ENCODE results near the gene MAP3K13. TPM values are rescaled to one million over a fixed set of nuclear protein-coding genes. Genes with fewer than 3 reads are reported as not detected.

The MAP3K13 gene
- total and polyA plus RNA-seq, 10 of the 15 experiments (the other 5 are each of a cell fraction or from before 2014, with no cell fraction given): 10.5 to 70.8 (median 26.8) TPM

DNA sequence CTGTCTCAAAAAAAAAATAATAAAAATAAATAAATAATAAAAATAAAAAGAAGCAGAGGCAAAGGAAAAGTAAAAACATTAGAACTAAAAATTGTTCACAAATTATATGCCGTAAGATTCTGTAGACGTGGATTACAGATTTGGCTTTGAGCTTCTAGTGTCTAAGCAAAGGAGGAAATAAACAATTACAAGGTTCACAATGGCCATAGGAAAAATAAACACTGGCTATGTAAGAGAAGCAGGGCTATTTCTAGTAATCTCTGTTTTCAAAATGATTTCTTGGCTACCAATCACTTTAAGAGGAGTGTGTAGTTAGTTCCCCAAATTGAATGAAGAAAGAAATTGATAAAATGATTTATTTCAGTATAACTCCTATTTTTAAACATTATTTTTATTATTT, 81.4 kb downstream of the MAP3K13 start:
- Histone ChIP-seq H4K20me1 (ENCODE audit: control insufficient read depth, insufficient read depth) (no peaks in the 10 kb centered on the region), H3K4me3 (no peak overlapping the region), H3K79me2 (ENCODE audit: control insufficient read depth, insufficient read depth, low read length) (no peaks in the 10 kb centered on the region), H2AFZ (ENCODE audit: control insufficient read depth, low read depth, low read length) (no peak overlapping the region), H3K27ac (ENCODE audit: control insufficient read depth, insufficient read depth) (no peak overlapping the region), H3K9ac (ENCODE audit: control insufficient read depth, insufficient read depth, low read length) (no peak overlapping the region), H3K4me2 (ENCODE audit: control insufficient read depth, insufficient read depth) (no peak overlapping the region), H3K4me1 (ENCODE audit: control insufficient read depth, insufficient read depth, low read length) (no peaks in the 10 kb centered on the region), H3K27me3 (replicated peaks in 1 of 2; ENCODE audit: control insufficient read depth in 2 of 2, insufficient read depth in 2 of 2, low read length in 1 of 2) (no peaks in the 10 kb centered on the region), H3K9me3 (replicated peaks; ENCODE audit: control insufficient read depth, insufficient read depth, low read length) (no peaks in the 10 kb centered on the region), H3K36me3 (ENCODE audit: control insufficient read depth in 2 of 2, insufficient read depth in 2 of 2, low read length in 1 of 2) (no peaks in the 10 kb centered on the region; a peak in 1 of 4 replicates)
- ChIA-PET RAD21 (ENCODE audit: unreplicated experiment) (no interaction called here), CTCF (no interaction called here), SMC1A (ENCODE audit: uncharacterized antibody, unreplicated experiment) (no interaction called here), POLR2A (no interaction called here)
- 98% methylated on average over 2 of the region's 2 CpGs for WGBS (ENCODE audit: insufficient coverage, insufficient replicate concordance, low lambda C conversion rate, missing lambda C conversion rate)
- ATAC-seq (no peak), DNase-seq (ENCODE audit: low read depth, low spot score) (no peak), FAIRE-seq (no peak)
- intact Hi-C loops (cut with micrococcal nuclease; ENCODE audit: unreplicated experiment): no loop called here
- no TSS peak for BruUV-seq (replicated peaks)
- in situ Hi-C loops (cut with MboI): no loop called here
- TF ChIP-seq, protein P1, sequence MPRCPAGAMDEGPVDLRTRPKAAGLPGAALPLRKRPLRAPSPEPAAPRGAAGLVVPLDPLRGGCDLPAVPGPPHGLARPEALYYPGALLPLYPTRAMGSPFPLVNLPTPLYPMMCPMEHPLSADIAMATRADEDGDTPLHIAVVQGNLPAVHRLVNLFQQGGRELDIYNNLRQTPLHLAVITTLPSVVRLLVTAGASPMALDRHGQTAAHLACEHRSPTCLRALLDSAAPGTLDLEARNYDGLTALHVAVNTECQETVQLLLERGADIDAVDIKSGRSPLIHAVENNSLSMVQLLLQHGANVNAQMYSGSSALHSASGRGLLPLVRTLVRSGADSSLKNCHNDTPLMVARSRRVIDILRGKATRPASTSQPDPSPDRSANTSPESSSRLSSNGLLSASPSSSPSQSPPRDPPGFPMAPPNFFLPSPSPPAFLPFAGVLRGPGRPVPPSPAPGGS (IDR thresholded peaks at IDR 0.05; ENCODE audit: borderline replicate concordance, insufficient read depth, low read depth, low read length, poor library complexity, severe bottlenecking): no peak
- TF ChIP-seq, protein P2, sequence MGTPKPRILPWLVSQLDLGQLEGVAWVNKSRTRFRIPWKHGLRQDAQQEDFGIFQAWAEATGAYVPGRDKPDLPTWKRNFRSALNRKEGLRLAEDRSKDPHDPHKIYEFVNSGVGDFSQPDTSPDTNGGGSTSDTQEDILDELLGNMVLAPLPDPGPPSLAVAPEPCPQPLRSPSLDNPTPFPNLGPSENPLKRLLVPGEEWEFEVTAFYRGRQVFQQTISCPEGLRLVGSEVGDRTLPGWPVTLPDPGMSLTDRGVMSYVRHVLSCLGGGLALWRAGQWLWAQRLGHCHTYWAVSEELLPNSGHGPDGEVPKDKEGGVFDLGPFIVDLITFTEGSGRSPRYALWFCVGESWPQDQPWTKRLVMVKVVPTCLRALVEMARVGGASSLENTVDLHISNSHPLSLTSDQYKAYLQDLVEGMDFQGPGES (IDR thresholded peaks at IDR 0.05): no peak
- no peak for TF ChIP-seq SIN3A (IDR thresholded peaks at IDR 0.05; ENCODE audit: low read depth, low read length)

DNA sequence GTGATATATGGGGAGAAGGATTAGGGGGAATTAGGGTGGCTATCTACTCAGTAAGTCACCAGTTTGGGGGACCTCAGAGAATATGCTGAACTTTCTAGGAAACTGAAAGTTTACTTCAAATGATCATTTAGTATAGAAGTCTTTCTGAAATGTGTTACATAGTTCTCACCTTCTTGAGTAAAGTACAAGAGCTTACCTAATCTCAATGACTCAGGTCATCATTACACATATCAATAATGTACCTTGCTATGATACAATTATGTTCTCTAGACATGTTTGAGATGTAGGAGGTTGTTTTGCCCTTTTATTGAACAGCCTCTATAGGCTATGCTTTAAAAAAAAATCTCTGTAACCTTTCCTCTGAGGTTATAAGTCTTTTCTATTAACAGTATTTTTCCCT, 85.2 kb downstream of the MAP3K13 start:
- no peak overlapping the region for H2AFZ ChIP-seq (ENCODE audit: control insufficient read depth, low read depth, low read length)
- no peak overlapping the region for H3K4me3 ChIP-seq
- H3K36me3 ChIP-seq (ENCODE audit: control insufficient read depth in 2 of 2, insufficient read depth in 2 of 2, low read length in 1 of 2): peaks cover 3 to 4% of the 10 kb centered on the region in 2 experiments; a peak in 1 of 4 replicates
- H3K4me2 ChIP-seq (ENCODE audit: control insufficient read depth, insufficient read depth): no peak overlapping the region
- no peaks in the 10 kb centered on the region for H3K9me3 ChIP-seq (replicated peaks; ENCODE audit: control insufficient read depth, insufficient read depth, low read length)
- ChIA-PET CTCF (interaction anchor here (0.9 kb wide), 1 partner anchor 13 kb away, joined by 3 read pairs; no protein-coding TSS in a partner anchor), SMC1A (ENCODE audit: uncharacterized antibody, unreplicated experiment) (no interaction called here), POLR2A (no interaction called here), RAD21 (ENCODE audit: unreplicated experiment) (no interaction called here)
- no peaks in the 10 kb centered on the region for H3K4me1 ChIP-seq (ENCODE audit: control insufficient read depth, insufficient read depth, low read length)
- ATAC-seq: no peak
- no TSS peak for BruUV-seq (replicated peaks)
- in situ Hi-C loops (cut with MboI) (no loop called here), intact Hi-C loops (cut with micrococcal nuclease; ENCODE audit: unreplicated experiment) (no loop called here)
- H3K27ac ChIP-seq (ENCODE audit: control insufficient read depth, insufficient read depth): no peak overlapping the region
- no peaks in the 10 kb centered on the region for H3K79me2 ChIP-seq (ENCODE audit: control insufficient read depth, insufficient read depth, low read length)
- no peak for DNase-seq (ENCODE audit: low read depth, low spot score)
- no peaks in the 10 kb centered on the region for H3K27me3 ChIP-seq (replicated peaks in 1 of 2; ENCODE audit: control insufficient read depth in 2 of 2, insufficient read depth in 2 of 2, low read length in 1 of 2)
- H3K9ac ChIP-seq (ENCODE audit: control insufficient read depth, insufficient read depth, low read length): no peak overlapping the region
- H4K20me1 ChIP-seq (ENCODE audit: control insufficient read depth, insufficient read depth): no peaks in the 10 kb centered on the region
- no peak for FAIRE-seq
- TF ChIP-seq, protein P3, sequence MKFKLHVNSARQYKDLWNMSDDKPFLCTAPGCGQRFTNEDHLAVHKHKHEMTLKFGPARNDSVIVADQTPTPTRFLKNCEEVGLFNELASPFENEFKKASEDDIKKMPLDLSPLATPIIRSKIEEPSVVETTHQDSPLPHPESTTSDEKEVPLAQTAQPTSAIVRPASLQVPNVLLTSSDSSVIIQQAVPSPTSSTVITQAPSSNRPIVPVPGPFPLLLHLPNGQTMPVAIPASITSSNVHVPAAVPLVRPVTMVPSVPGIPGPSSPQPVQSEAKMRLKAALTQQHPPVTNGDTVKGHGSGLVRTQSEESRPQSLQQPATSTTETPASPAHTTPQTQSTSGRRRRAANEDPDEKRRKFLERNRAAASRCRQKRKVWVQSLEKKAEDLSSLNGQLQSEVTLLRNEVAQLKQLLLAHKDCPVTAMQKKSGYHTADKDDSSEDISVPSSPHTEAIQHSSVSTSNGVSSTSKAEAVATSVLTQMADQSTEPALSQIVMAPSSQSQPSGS (IDR thresholded peaks at IDR 0.05; ENCODE audit: low read length): no peak
- TF ChIP-seq CBX5 (IDR thresholded peaks at IDR 0.05; ENCODE audit: low read depth) (no peak), CREM (IDR thresholded peaks at IDR 0.05; ENCODE audit: low read depth) (no peak), WRNIP1 (IDR thresholded peaks at IDR 0.05; ENCODE audit: borderline replicate concordance, low read depth, low read length) (no peak)
- TF ChIP-seq, protein P4, sequence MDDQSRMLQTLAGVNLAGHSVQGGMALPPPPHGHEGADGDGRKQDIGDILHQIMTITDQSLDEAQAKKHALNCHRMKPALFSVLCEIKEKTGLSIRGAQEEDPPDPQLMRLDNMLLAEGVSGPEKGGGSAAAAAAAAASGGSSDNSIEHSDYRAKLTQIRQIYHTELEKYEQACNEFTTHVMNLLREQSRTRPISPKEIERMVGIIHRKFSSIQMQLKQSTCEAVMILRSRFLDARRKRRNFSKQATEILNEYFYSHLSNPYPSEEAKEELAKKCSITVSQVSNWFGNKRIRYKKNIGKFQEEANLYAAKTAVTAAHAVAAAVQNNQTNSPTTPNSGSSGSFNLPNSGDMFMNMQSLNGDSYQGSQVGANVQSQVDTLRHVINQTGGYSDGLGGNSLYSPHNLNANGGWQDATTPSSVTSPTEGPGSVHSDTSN (IDR thresholded peaks at IDR 0.05; ENCODE audit: insufficient replicate concordance, low read depth, low read length): no peak
- TF ChIP-seq, protein P5, sequence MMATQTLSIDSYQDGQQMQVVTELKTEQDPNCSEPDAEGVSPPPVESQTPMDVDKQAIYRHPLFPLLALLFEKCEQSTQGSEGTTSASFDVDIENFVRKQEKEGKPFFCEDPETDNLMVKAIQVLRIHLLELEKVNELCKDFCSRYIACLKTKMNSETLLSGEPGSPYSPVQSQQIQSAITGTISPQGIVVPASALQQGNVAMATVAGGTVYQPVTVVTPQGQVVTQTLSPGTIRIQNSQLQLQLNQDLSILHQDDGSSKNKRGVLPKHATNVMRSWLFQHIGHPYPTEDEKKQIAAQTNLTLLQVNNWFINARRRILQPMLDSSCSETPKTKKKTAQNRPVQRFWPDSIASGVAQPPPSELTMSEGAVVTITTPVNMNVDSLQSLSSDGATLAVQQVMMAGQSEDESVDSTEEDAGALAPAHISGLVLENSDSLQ (IDR thresholded peaks at IDR 0.05): no peak

Data from GM12878 (cell line).